IMR-90 (cell line): ENCODE results near the gene BDNF. TPM values are rescaled to one million over a fixed set of nuclear protein-coding genes. Genes with fewer than 3 reads are reported as not detected.
"Not testable (repeated sequence)": the region's sequence is repeated elsewhere in the genome, so short reads cannot be mapped to it uniquely, and the experiment has no call there.

Source experiments
- ATAC-seq: fragments of 200-7000 bp; cut with Tn5 transposase; 2 replicates; pipeline ENCODE4 v1.9.1; 2020; ENCODE audit warnings: low read depth, mild to moderate bottlenecking, moderate library complexity
- BruUV-seq: library from RNA; stranded (reverse); fragments of 400-500 nt; replicated peaks from 2 replicates; lab custom pipeline; 2021; lab: Mats Ljungman, UMichigan
- CTCF ChIA-PET: fragments of 300-600 bp; formaldehyde crosslinking; extraction: SDS; loops from one replicate; lab custom pipeline; 2021; ENCODE audit warnings: antibody characterized with exemption; lab: Yijun Ruan, JAX
- POLR2A ChIA-PET: fragments of 300-600 bp; sonication (Branson Sonifier 250); formaldehyde crosslinking; loops from one replicate; lab custom pipeline; 2022; ENCODE audit warnings: antibody characterized with exemption; ENCODE audit not compliant: unreplicated experiment; lab: Charles Lee
- DNase-seq: peaks from one replicate; pipeline ENCODE4 v3.0.0; 2013
- H2AFZ ChIP-seq: replicated peaks from 2 replicates; pipeline ENCODE3; 2013; ENCODE audit warnings: low read length, mild to moderate bottlenecking; ENCODE audit not compliant: poor library complexity
- H2AK5ac ChIP-seq: 2 replicates; pipeline ENCODE4 v1.6.1; 2013; ENCODE audit warnings: low read depth, low read length, inconsistent platforms
- H2AK9ac ChIP-seq: replicated peaks from 2 replicates; pipeline ENCODE3; 2013; ENCODE audit warnings: mild to moderate bottlenecking, low read depth, low read length, moderate library complexity; ENCODE audit not compliant: poor library complexity
- H2BK120ac ChIP-seq: 2 replicates; pipeline ENCODE4 v1.6.1; 2013; ENCODE audit warnings: low read depth, low read length, inconsistent platforms
- H2BK15ac ChIP-seq: 3 replicates; pipeline ENCODE4 v1.6.1; 2013; ENCODE audit warnings: low read depth, low read length, inconsistent platforms
- H2BK20ac ChIP-seq: 2 replicates; pipeline ENCODE4 v1.6.1; 2013; ENCODE audit warnings: low read depth, mild to moderate bottlenecking, inconsistent platforms, low read length, moderate library complexity
- H2BK5ac ChIP-seq: 2 replicates; pipeline ENCODE4 v1.6.1; 2013; ENCODE audit warnings: mild to moderate bottlenecking, low read depth, low read length, inconsistent platforms; ENCODE audit not compliant: poor library complexity, severe bottlenecking
- H3K14ac ChIP-seq: replicated peaks from 2 replicates; pipeline ENCODE4 v1.6.1; 2013; ENCODE audit warnings: low read depth, low read length, inconsistent platforms
- H3K18ac ChIP-seq: 2 replicates; pipeline ENCODE4 v1.6.1; 2013; ENCODE audit warnings: low read depth, low read length, control low read depth
- H3K23ac ChIP-seq: 2 replicates; pipeline ENCODE4 v1.6.1; 2013; ENCODE audit warnings: low read depth, low read length, inconsistent platforms
- H3K27ac ChIP-seq: 2 replicates; pipeline ENCODE4 v1.5.1; 2013; ENCODE audit warnings: mild to moderate bottlenecking, control low read depth, low read length; ENCODE audit not compliant: insufficient read depth
- H3K27me3 ChIP-seq: 2 replicates; pipeline ENCODE4 v1.6.1; 2013; ENCODE audit warnings: low read length; ENCODE audit not compliant: control insufficient read depth, insufficient read depth
- H3K36me3 ChIP-seq: 2 replicates; pipeline ENCODE4 v1.6.1; 2013; ENCODE audit warnings: low read length, mixed read lengths; ENCODE audit not compliant: control insufficient read depth, insufficient read depth
- H3K4ac ChIP-seq: 2 replicates; pipeline ENCODE4 v1.6.1; 2013; ENCODE audit warnings: low read depth, low read length, inconsistent platforms
- H3K4me1 ChIP-seq: 2 replicates; pipeline ENCODE4 v1.6.1; 2013; ENCODE audit warnings: low read length, mixed read lengths; ENCODE audit not compliant: control insufficient read depth, insufficient read depth
- H3K4me2 ChIP-seq: 2 replicates; pipeline ENCODE4 v1.6.1; 2013; ENCODE audit warnings: low read depth, mild to moderate bottlenecking, control low read depth, low read length, moderate library complexity
- H3K4me3 ChIP-seq: 2 replicates; pipeline ENCODE4 v1.5.1; 2013; ENCODE audit warnings: low read depth, mild to moderate bottlenecking, control low read depth, low read length, moderate library complexity; ENCODE audit not compliant: insufficient read depth
- H3K56ac ChIP-seq: 2 replicates; pipeline ENCODE4 v1.6.1; 2013; ENCODE audit warnings: low read length, inconsistent platforms; ENCODE audit not compliant: insufficient read depth; ENCODE audit errors: extremely low read depth
- H3K79me1 ChIP-seq, 2 experiments: 2 replicates each; pipeline ENCODE4 v1.6.1; 2013; ENCODE audit warnings: low read length in 2 of 2, inconsistent platforms in 1 of 2, low read depth in 1 of 2
- H3K9ac ChIP-seq: 2 replicates; pipeline ENCODE4 v1.6.1; 2013; ENCODE audit warnings: low read depth, low read length, control low read depth
- H3K9me1 ChIP-seq: 2 replicates; pipeline ENCODE4 v1.6.1; 2013; ENCODE audit warnings: low read length, inconsistent platforms; ENCODE audit not compliant: insufficient read depth
- H3K9me3 ChIP-seq: 2 replicates; pipeline ENCODE4 v1.6.1; 2013; ENCODE audit warnings: low read length; ENCODE audit not compliant: control insufficient read depth, insufficient read depth
- H4K20me1 ChIP-seq: 2 replicates; pipeline ENCODE4 v1.6.1; 2013; ENCODE audit warnings: low read length, inconsistent platforms; ENCODE audit not compliant: insufficient read depth
- H4K5ac ChIP-seq: 2 replicates; pipeline ENCODE4 v1.6.1; 2013; ENCODE audit warnings: mild to moderate bottlenecking, low read depth, low read length, control low read depth
- H4K8ac ChIP-seq, 2 experiments: 2 replicates each; pipeline ENCODE4 v1.6.1; 2013; ENCODE audit warnings: low read depth in 2 of 2, low read length in 2 of 2, control low read depth in 1 of 2, inconsistent platforms in 1 of 2
- H4K91ac ChIP-seq: 2 replicates; pipeline ENCODE4 v1.6.1; 2013; ENCODE audit warnings: low read depth, low read length, inconsistent platforms; ENCODE audit not compliant: insufficient read depth
- WGBS, 2 experiments: methylation state at CpG; one replicate each; pipeline versions ENCODE4 v1.1.5 to v1.1.7; 2013; ENCODE audit warnings: missing lambda C conversion rate in 2 of 2; ENCODE audit not compliant: insufficient read length in 1 of 2; ENCODE audit errors: extremely low coverage in 2 of 2; 5-methylcytosine and 5-hydroxymethylcytosine counted together
- dilution Hi-C: fragments of 300-500 bp; cut with HindIII; formaldehyde crosslinking; loops from one replicate; pipeline ENCODE4 v1.14.3; 2018; ENCODE audit warnings: low sequenced_read_pairs; ENCODE audit not compliant: unreplicated experiment
- in situ Hi-C: fragments of 300-500 bp; cut with MboI; formaldehyde crosslinking; loops from 3 replicates; pipeline ENCODE4 v1.14.3; 2019; ENCODE audit warnings: low sequenced_read_pairs, inconsistent platforms, mixed read lengths
- intact Hi-C: fragments of 100-400 bp; cut with micrococcal nuclease; formaldehyde crosslinking; loops from 2 replicates; pipeline ENCODE4 v1.10.0; 2022
- polyA plus RNA-seq, 3 experiments: library from polyadenylated mRNA; depleted of rRNA; stranded (reverse); fragments of >200 nt; gene quantifications; 2 replicates each; pipeline ENCODE4 v1.2.3, GENCODE V29; 2012; ENCODE audit warnings: low replicate concordance in 1 of 3
- total RNA-seq: library from RNA; depleted of rRNA; stranded (reverse); fragments of >200 nt; gene quantifications from 2 replicates; pipeline ENCODE4 v1.2.3, GENCODE V29; 2012

The BDNF gene
- total and polyA plus RNA-seq, 2 of the 4 experiments (the other 2 are of a cell fraction): 94.8 to 152 TPM

GRCh38 chr11:27634776-27635175 lies 65.5 kb downstream of the BDNF start:
- H3K27ac ChIP-seq, H3K56ac ChIP-seq, H3K14ac ChIP-seq, H3K4me1 ChIP-seq, H3K4me3 ChIP-seq, H4K20me1 ChIP-seq, ATAC-seq, H2BK15ac ChIP-seq, H3K23ac ChIP-seq, H4K91ac ChIP-seq, H4K5ac ChIP-seq, BruUV-seq, H2BK20ac ChIP-seq, H3K9ac ChIP-seq, POLR2A ChIA-PET, H3K4me2 ChIP-seq, dilution Hi-C loops, H3K18ac ChIP-seq, H2AK9ac ChIP-seq, H3K4ac ChIP-seq, CTCF ChIA-PET, DNase-seq, H3K27me3 ChIP-seq, H3K9me3 ChIP-seq, H2AFZ ChIP-seq, H4K8ac ChIP-seq, intact Hi-C loops, H3K36me3 ChIP-seq, H2AK5ac ChIP-seq, H3K9me1 ChIP-seq, H2BK5ac ChIP-seq, in situ Hi-C loops, H3K79me1 ChIP-seq, H2BK120ac ChIP-seq: not testable (repeated sequence)
- WGBS, 2 experiments: no CpG with 5 or more reads among the region's 2 CpGs

- ATAC-seq, H2AK5ac ChIP-seq, CTCF ChIA-PET, H3K4me3 ChIP-seq, BruUV-seq, dilution Hi-C loops, H3K18ac ChIP-seq, H3K4ac ChIP-seq, in situ Hi-C loops, H3K27me3 ChIP-seq, POLR2A ChIA-PET, H3K56ac ChIP-seq, H3K9me1 ChIP-seq, H4K91ac ChIP-seq, H4K20me1 ChIP-seq, H2AFZ ChIP-seq, H2AK9ac ChIP-seq, H2BK5ac ChIP-seq, H3K36me3 ChIP-seq, H3K79me1 ChIP-seq, H3K4me1 ChIP-seq, H2BK120ac ChIP-seq, H2BK15ac ChIP-seq, H4K8ac ChIP-seq, H3K27ac ChIP-seq, H2BK20ac ChIP-seq, H3K14ac ChIP-seq, H3K4me2 ChIP-seq, H4K5ac ChIP-seq, DNase-seq, H3K9ac ChIP-seq, intact Hi-C loops, H3K23ac ChIP-seq, H3K9me3 ChIP-seq: not testable (repeated sequence)
- WGBS, 2 experiments: 100% methylated on average over 1 of the region's 10 CpGs; no CpG with 5 or more reads in 1 of the 2 experiments
Observed at GRCh38 chr11:27634282-27634681, 66.0 kb downstream of the BDNF start.
